Measurements from ENCODE around the gene CTNNA1. TPM values are rescaled to one million over a fixed set of nuclear protein-coding genes. Genes with fewer than 3 reads are reported as not detected.
"Not testable (repeated sequence)": the region's sequence is repeated elsewhere in the genome, so short reads cannot be mapped to it uniquely, and the experiment has no call there.

CTNNA1 gene
- total RNA-seq, 2 experiments from 2014 or later, result 34.4 to 38.6 TPM

DNA sequence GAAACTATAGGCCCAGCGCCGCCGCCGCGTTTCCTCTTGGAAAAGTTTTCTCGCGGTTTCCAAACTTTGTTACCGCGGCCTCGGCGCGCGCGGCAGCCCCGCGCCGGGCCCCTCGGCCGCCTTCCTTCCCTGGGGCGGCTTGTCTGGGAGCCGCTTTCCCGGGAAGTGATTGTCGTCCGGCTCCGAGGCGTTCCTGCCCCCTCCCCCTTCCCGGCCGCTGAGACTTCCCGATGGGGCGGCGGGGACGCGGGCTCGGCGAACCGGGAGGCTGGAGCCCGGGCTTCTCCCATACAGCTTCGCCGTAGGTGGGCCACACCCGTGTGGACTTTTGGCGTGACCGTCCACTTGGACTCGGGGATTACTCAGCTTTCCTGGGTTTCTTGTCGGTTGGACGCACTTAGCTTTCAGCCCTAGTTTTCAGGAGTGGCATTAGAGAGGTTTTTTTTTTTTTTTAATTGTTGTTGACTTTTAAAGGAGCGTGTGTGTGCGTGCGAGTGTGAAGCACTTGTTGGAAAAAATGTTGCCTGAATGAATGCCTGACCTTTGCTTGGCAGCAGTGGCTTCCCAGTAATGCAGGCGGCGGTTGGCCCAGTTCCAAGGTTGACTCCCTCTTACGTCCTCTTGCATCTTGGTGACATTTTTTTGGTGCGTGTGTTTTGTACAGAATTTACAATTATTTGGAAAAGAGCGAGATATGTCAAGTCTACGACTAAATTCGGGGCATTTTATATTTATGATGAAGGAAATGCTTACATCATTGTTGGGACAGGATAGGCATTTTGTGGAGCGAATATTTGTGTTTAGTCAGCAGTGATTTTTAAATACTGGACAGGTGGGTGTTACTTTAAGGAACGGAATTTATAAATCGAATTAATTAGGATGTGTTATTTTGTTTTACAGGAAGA lies 821 bp downstream of the CTNNA1 start:
- no peak overlapping the region for H3K27ac Mint-ChIP-seq
- peaks cover 10% of the 10 kb centered on the region for H3K9me3 Mint-ChIP-seq
- peaks cover 14% of the 10 kb centered on the region for H3K36me3 Mint-ChIP-seq (ENCODE audit: low read depth)
- H3K27me3 Mint-ChIP-seq, result peaks cover 53% of the 10 kb centered on the region
- peak overlapping the region; percentile 75 for H3K4me3 Mint-ChIP-seq
- POLR2A ChIA-PET, result no interaction called here
- CTCF ChIA-PET, result interaction anchor here (0.6 kb wide), 1 partner anchor 102 kb away, joined by 3 read pairs; no protein-coding TSS in a partner anchor
- H3K4me1 Mint-ChIP-seq, result peaks cover 22% of the 10 kb centered on the region
- DNase-seq, result peak; percentile 26

DNA sequence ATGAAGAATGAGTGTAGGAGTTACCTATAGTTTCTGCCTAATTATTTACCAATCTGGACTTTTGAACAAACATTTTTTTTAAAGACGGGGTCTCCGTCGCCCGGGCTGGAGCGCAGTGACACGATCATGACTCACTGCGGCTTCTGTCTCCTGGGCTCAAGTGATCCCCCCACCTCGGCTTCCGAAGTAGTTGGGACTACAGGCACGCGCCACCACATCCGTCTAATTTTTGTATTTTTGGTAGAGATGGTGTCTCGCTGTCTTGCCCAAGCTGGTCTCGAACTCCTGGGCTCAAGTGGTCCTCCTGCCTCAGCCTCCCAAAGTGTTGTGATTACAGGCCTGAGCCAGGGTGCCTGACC lies 1.5 kb downstream of the CTNNA1 start:
- Mint-ChIP-seq H3K27me3 (peaks cover 50% of the 10 kb centered on the region), H3K36me3 (ENCODE audit: low read depth) (peaks cover 17% of the 10 kb centered on the region), H3K9me3 (peaks cover 14% of the 10 kb centered on the region), H3K4me1 (peaks cover 22% of the 10 kb centered on the region), H3K4me3 (peak overlapping the region; percentile 75), H3K27ac (no peak overlapping the region)
- DNase-seq, result no peak
- ChIA-PET CTCF (no interaction called here), POLR2A (no interaction called here)

DNA sequence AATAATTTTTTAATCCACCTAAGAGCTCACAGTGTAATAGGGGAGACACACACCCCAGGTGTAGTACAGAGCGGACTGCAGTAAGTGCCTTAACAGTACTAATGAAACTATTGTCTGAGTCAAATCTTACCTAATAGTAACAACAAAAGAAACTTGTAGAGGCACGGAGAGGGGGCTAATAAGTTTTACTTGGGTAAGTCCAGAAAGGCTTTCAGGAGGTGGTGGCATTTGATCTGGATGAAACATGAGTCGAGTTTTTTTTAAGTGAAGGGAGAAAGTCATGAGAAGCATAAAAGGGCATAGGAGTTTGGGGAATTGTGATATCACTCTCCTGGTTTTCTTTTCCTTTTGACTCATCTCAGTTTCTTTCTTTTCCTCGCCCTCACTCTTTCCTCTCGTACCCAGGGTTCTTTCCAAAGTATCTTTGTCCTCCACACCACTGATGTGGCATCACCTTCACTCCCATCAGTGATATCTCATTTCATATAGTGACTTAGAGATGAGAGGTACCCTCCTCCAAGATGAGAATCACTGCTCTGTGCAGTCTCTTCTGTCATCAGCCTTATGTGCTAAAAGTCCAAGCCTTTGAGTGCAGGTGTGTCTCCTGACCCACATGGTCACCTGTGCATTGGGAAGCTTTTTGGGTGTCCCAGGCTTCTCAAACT lies 2.0 kb downstream of the CTNNA1 start:
- peaks cover 17% of the 10 kb centered on the region for H3K36me3 Mint-ChIP-seq (ENCODE audit: low read depth)
- no peak overlapping the region for H3K27ac Mint-ChIP-seq
- H3K9me3 Mint-ChIP-seq, result peaks cover 14% of the 10 kb centered on the region
- peaks cover 50% of the 10 kb centered on the region for H3K27me3 Mint-ChIP-seq
- no peak for DNase-seq
- ChIA-PET POLR2A (no interaction called here), CTCF (no interaction called here)
- peaks cover 22% of the 10 kb centered on the region for H3K4me1 Mint-ChIP-seq
- no peak overlapping the region for H3K4me3 Mint-ChIP-seq

DNA sequence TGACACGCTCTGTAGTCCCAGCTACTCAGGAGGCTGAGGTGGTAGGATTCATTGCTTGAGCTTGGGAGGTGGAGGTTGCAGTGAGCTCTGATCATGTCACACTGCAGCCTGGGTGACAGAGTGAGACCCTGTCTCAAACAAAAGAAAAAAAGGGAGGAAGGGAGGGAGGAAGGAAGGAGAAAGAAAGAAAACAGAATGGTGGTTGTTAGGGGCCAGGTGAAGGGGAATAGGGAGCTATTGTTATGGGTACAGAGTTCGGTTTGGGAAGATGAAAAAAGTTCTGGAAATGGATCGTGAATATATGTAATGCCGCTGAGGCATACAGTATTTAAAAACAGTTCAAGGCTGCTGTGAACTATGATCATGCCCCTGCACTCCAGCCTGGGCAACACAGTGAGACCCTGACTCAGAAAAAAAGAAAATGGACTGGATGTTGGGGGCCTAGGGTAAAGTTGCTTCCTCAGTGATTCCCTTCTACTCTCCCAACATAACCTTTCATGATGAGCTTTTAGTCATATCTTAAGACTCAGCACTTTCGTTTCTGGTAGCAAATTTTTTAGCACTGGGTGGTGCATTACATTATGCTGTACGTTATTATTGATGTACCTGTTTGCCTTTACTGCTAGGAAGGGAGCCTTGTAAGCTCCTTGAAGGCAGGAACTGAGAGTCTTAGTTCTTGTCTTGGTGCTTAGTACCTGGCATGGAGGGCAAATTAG lies 4.0 kb downstream of the CTNNA1 start:
- H3K9me3 Mint-ChIP-seq, result peaks cover 14% of the 10 kb centered on the region
- POLR2A ChIA-PET, result no interaction called here
- peaks cover 35% of the 10 kb centered on the region for H3K4me1 Mint-ChIP-seq
- peaks cover 34% of the 10 kb centered on the region for H3K27me3 Mint-ChIP-seq
- CTCF ChIA-PET, result interaction anchor here (1.1 to 1.4 kb wide), 3 partner anchors 9 to 292 kb away, joined by 3 to 4 read pairs (median 3); partner anchors contain the start of gene EGR1
- no peak overlapping the region for H3K27ac Mint-ChIP-seq
- no peak overlapping the region for H3K4me3 Mint-ChIP-seq
- DNase-seq, result no peak
- peaks cover 17% of the 10 kb centered on the region for H3K36me3 Mint-ChIP-seq (ENCODE audit: low read depth)

DNA sequence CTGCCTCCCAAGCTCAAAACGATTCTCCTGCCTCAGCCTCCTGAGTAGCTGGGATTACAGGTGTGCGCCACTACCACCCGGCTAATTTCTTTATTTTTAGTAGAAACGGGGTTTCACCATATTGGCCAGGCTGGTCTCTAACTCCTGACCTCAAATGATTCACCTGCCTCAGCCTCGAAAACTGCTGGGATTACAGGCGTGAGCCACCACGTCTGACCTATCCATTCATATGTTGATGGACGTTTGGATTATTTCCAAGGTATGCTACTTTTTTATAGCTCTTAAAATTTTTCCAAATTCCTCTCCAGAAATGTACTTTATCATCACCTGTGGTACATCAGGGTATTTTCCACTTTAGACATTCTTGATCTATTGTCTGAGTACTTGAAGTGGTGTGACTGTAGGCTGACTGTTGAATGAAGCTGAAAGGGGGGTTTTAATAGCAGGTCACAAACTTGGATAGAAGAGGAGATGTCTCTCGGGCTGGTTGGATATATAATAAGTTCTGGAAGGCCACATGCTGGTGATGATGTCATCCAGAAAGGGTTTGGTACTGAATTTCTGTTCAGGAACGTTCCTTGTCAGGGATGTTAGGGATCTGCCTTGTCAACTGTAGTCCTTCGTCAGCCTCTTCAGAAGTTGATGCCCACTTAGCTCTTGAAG lies 7.4 kb downstream of the CTNNA1 start:
- no peak for DNase-seq
- peaks cover 15% of the 10 kb centered on the region for H3K36me3 Mint-ChIP-seq (ENCODE audit: low read depth)
- H3K9me3 Mint-ChIP-seq, result peaks cover 14% of the 10 kb centered on the region
- H3K27ac Mint-ChIP-seq, result no peak overlapping the region
- CTCF ChIA-PET, result interaction anchor here (1.3 kb wide), 1 partner anchor 25 kb away, joined by 4 read pairs; no protein-coding TSS in a partner anchor
- no peak overlapping the region for H3K4me3 Mint-ChIP-seq
- POLR2A ChIA-PET, result no interaction called here
- H3K4me1 Mint-ChIP-seq, result peaks cover 25% of the 10 kb centered on the region
- peaks cover 22% of the 10 kb centered on the region for H3K27me3 Mint-ChIP-seq

DNA sequence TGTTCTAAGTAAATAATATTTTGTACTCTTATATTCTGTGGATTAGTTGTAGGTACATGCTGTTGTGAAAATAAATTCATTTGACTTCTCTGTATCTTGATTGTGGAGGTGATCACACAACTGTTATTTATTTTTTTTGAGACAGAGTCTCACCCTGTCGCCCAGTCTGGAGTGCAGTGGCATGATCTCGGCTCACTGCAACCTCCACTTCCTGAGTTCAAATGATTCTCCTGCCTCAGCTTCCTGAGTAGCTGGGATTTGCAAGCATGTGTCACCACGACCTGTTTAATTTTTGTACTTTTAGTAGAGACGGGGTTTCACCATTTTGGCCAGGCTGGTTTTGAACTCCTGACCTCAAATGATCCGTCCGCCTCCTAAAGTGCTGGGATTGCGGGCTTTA lies 7.9 kb downstream of the CTNNA1 start:
- H3K4me1 Mint-ChIP-seq, result peaks cover 25% of the 10 kb centered on the region
- H3K36me3 Mint-ChIP-seq (ENCODE audit: low read depth), result peaks cover 15% of the 10 kb centered on the region
- peaks cover 14% of the 10 kb centered on the region for H3K9me3 Mint-ChIP-seq
- H3K27me3 Mint-ChIP-seq, result peaks cover 24% of the 10 kb centered on the region
- H3K4me3 Mint-ChIP-seq, H3K27ac Mint-ChIP-seq, POLR2A ChIA-PET: not testable (repeated sequence)
- peak; percentile 23 for DNase-seq
- CTCF ChIA-PET, result interaction anchor here (1.3 kb wide), 1 partner anchor 25 kb away, joined by 4 read pairs; no protein-coding TSS in a partner anchor

DNA sequence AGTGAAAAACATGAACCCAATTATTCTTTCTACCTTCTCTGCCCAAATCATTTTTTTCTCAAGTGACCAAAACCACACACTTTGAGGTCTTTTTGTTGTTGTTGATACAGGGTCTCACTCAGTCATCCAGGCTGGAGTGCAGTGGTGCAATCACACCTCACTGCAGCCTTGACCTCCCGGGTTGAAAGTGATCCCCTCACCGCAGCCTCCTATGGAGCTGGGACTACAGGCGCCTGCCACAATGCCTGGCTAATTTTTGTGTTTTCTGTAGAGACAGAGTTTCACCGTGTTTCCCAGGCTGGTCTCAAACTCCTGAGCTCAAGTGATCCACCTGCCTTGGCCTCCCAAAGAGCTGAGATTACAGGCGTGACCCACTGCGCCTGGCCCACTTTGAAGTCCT lies 8.4 kb downstream of the CTNNA1 start:
- Mint-ChIP-seq H3K4me1 (peaks cover 25% of the 10 kb centered on the region), H3K9me3 (peaks cover 11% of the 10 kb centered on the region), H3K27me3 (peaks cover 21% of the 10 kb centered on the region), H3K36me3 (ENCODE audit: low read depth) (peaks cover 13% of the 10 kb centered on the region)
- CTCF ChIA-PET, POLR2A ChIA-PET, H3K4me3 Mint-ChIP-seq, DNase-seq, H3K27ac Mint-ChIP-seq: not testable (repeated sequence)

DNA sequence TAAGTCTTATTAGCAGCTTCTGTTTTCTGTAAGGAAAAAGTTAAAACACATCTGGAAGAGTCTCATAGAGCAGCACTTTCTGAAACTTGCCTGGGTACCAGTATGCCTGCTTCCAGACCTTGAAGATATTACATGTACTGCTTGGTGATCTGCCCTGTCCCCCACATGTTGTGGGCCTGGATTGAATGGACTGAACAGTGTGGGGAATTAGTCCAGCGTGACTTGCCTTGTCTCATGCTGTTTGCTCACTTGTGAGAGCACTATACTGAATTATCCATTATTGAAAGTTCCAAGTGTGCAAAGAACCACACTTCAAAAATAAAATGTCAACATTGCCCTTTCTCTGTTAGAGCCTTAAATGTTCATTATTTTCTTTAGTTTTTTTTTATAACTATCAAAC lies 8.9 kb downstream of the CTNNA1 start:
- Mint-ChIP-seq H3K27me3 (peaks cover 18% of the 10 kb centered on the region), H3K36me3 (ENCODE audit: low read depth) (peaks cover 12% of the 10 kb centered on the region), H3K4me3 (no peak overlapping the region), H3K4me1 (peaks cover 25% of the 10 kb centered on the region), H3K9me3 (peaks cover 10% of the 10 kb centered on the region), H3K27ac (no peak overlapping the region)
- CTCF ChIA-PET, result no interaction called here
- no peak for DNase-seq
- POLR2A ChIA-PET, result no interaction called here

DNA sequence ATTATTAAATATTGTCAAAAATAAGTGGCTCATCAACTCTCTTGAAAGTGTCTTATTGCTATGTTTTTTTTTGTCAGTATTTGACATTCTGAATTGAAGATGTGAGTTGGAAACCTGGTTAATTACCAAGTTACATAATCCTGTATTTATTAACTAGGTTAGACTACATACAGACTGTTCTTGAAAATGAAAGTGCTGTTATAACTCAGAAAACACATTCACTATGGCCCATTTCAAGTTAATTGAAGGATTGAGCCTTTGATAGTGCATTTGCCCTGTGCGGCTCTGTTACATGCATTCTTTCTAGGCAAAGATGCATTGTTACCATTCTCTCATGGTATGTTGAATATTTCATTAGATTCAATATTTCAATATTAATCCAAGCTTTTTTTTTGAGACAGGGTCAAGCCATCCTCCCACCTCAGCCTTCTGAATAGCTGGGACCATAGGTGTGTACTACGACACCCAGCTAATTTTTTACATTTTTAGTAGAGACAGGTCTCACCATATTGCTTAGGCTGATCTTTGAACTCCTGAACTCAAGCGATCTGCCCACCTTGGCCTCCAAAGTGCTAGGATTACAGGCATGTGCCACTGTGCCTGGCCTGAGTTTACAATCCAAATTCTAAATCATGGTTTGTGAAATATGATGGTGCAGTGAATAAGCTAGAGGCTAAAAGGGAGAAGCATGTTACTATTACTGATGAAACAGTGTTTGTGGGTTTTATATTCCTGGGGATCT lies 10.0 kb downstream of the CTNNA1 start:
- H3K27ac Mint-ChIP-seq, result no peak overlapping the region
- ChIA-PET POLR2A (interaction anchor here (0.5 kb wide), 1 partner anchor 525 kb away, joined by 4 read pairs; no protein-coding TSS in a partner anchor), CTCF (interaction anchor here (1.0 kb wide), 1 partner anchor 9 kb away, joined by 3 read pairs; no protein-coding TSS in a partner anchor)
- H3K4me1 Mint-ChIP-seq, result peaks cover 21% of the 10 kb centered on the region
- no peak for DNase-seq
- peaks cover 6% of the 10 kb centered on the region for H3K9me3 Mint-ChIP-seq
- no peak overlapping the region for H3K4me3 Mint-ChIP-seq
- peaks cover 7% of the 10 kb centered on the region for H3K36me3 Mint-ChIP-seq (ENCODE audit: low read depth)
- peaks cover 13% of the 10 kb centered on the region for H3K27me3 Mint-ChIP-seq

DNA sequence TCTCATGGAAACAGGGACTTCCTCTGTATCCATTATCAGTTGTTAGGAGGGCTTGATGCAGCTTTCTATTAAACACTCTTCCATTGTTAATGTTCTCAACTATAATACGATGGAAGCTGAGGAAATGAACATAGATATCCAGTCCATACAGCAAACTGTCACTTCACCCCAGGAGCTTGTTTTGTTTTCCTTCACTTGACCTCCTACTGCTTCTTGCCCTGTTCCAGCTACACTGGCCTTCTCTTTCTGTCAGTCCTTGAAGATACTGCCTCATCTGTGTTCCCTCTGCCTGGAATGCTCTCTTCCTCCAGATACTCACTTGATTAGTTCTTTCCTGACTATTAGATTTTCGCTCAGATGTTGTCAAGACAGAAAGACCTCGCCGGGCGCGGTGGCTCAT lies 17.1 kb downstream of the CTNNA1 start:
- Mint-ChIP-seq H3K27me3 (peaks cover 16% of the 10 kb centered on the region), H3K27ac (no peak overlapping the region), H3K4me1 (no peaks in the 10 kb centered on the region), H3K36me3 (ENCODE audit: low read depth) (no peaks in the 10 kb centered on the region), H3K4me3 (no peak overlapping the region), H3K9me3 (no peaks in the 10 kb centered on the region)
- ChIA-PET CTCF (no interaction called here), POLR2A (no interaction called here)
- DNase-seq, result no peak

DNA sequence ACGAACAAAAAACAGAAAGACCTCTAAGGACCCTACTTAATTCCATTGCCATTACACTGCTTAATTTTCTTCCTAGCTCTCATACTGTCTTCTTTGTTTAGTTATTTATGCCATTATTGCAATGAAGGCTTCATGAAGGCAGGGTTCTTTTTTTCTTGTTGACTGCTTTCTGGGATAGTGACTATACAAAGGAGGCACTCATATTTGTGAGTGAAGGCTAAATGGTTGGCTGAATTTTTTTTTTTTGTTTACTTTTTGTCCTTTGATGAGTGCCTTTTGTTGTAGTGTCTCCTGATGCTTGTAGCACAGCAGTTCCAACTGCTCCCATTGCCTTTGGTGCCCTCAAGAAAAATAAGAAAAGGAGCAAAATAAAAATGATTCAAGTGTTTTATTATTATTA lies 17.8 kb downstream of the CTNNA1 start:
- no peak overlapping the region for H3K27ac Mint-ChIP-seq
- H3K36me3 Mint-ChIP-seq (ENCODE audit: low read depth), result peaks cover under 1% of the 10 kb centered on the region
- CTCF ChIA-PET, result interaction anchor here (1.1 kb wide), 1 partner anchor 123 kb away, joined by 3 read pairs; no protein-coding TSS in a partner anchor
- H3K27me3 Mint-ChIP-seq, result peaks cover 13% of the 10 kb centered on the region
- no peak for DNase-seq
- H3K4me3 Mint-ChIP-seq, result no peak overlapping the region
- POLR2A ChIA-PET, result no interaction called here
- H3K9me3 Mint-ChIP-seq, result no peaks in the 10 kb centered on the region
- H3K4me1 Mint-ChIP-seq, result no peaks in the 10 kb centered on the region

Data from activated CD4-positive, alpha-beta T cell treated with anti-CD3 and anti-CD28 coated beads, Interleukin-2, amount 10 ng/mL, durations not matched to agents 7 days and 5 days (primary cell).